Cardiac fibroblast (primary cell): ENCODE measurements around the gene C10orf62.
"Not testable (repeated sequence)": the region's sequence is repeated elsewhere in the genome, so short reads cannot be mapped to it uniquely, and the experiment has no call there.

Experiments used
- DNase-seq, 2 donors: peaks; one replicate each; pipeline versions ENCODE4 v3.0.0 to v3.0.0-alpha.2; 2010; ENCODE audit warnings: low read depth in 2 of 2
- H3K4me3 ChIP-seq, 2 donors: replicated peaks in 1 of 2; 1 replicate in 1 of 2; 2 replicates in 1 of 2; pipeline ENCODE4 v1.5.1; 2011; ENCODE audit warnings: low read depth in 2 of 2, low read length in 2 of 2, mild to moderate bottlenecking in 2 of 2, moderate library complexity in 1 of 2
- CTCF ChIP-seq: IDR thresholded peaks from one replicate; pipeline ENCODE4 v1.5.1; 2011; ENCODE audit warnings: low read depth, mild to moderate bottlenecking, low read length, inconsistent platforms

C10orf62 gene

GRCh38 chr10:97575127-97575668 lies 14.3 kb upstream of the C10orf62 start:
- no peak for TF ChIP-seq CTCF
- DNase-seq = no peak
- no peak overlapping the region for H3K4me3 ChIP-seq

- not testable (repeated sequence) for DNase-seq, H3K4me3 ChIP-seq
Measured at GRCh38 chr10:97576487-97576886, 13.0 kb upstream of the C10orf62 start.

GRCh38 chr10:97577701-97578100 lies 11.8 kb upstream of the C10orf62 start:
- no peak for DNase-seq
- TF ChIP-seq CTCF = no peak
- H3K4me3 ChIP-seq = no peak overlapping the region

GRCh38 chr10:97578171-97578844 lies 11.2 kb upstream of the C10orf62 start:
- TF ChIP-seq CTCF = no peak
- no peak for DNase-seq
- peak overlapping the region in 1 of 2 donors; percentile 46 for H3K4me3 ChIP-seq

- DNase-seq = no peak
- no peak for TF ChIP-seq CTCF
- H3K4me3 ChIP-seq = no peak overlapping the region
Measured at GRCh38 chr10:97580421-97581367, 8.8 kb upstream of the C10orf62 start.

- no peak overlapping the region for H3K4me3 ChIP-seq
- no peak for DNase-seq
- TF ChIP-seq CTCF = no peak
Measured at GRCh38 chr10:97582169-97582568, 7.4 kb upstream of the C10orf62 start.

- TF ChIP-seq CTCF = no peak
- H3K4me3 ChIP-seq = no peak overlapping the region
- no peak for DNase-seq
Measured at GRCh38 chr10:97583476-97583875, 6.0 kb upstream of the C10orf62 start.
